SU-DHL-6 (cell line): Measurements from ENCODE around the gene B3GALT6.

ENCODE experiments used
- H2AFZ ChIP-seq: fragments of 200-600 bp; sonication (generic); 2 replicates; pipeline ENCODE4 v1.6.1; 2014; ENCODE audit warnings: low read depth, mild to moderate bottlenecking, moderate library complexity, mixed read lengths, antibody characterized with exemption, low read length; ENCODE audit not compliant: severe bottlenecking
- H3F3A ChIP-seq: fragments of 200-600 bp; shearing (Covaris generic); 2 replicates; pipeline ENCODE4 v1.6.0; 2016; ENCODE audit warnings: antibody characterized with exemption, mild to moderate bottlenecking; ENCODE audit not compliant: insufficient read depth
- H3K27ac ChIP-seq: fragments of 200-600 bp; sonication (generic); 2 replicates; pipeline ENCODE4 v1.5.1; 2016; ENCODE audit warnings: low read depth, mild to moderate bottlenecking, low read length, moderate library complexity, mixed read lengths
- H3K27me3 ChIP-seq: fragments of 200-600 bp; sonication (generic), shearing (Covaris generic); 2 replicates; pipeline ENCODE4 v1.6.0; 2014; ENCODE audit warnings: mild to moderate bottlenecking, low read length
- H3K36me3 ChIP-seq: fragments of 200-600 bp; sonication (generic); 2 replicates; pipeline ENCODE4 v1.6.1; 2014; ENCODE audit warnings: mild to moderate bottlenecking, low read length, mixed read lengths
- H3K4me2 ChIP-seq: fragments of 300-600, 200-600 bp; shearing (Covaris generic), sonication (generic); 2 replicates; pipeline ENCODE4 v1.6.0; 2014; ENCODE audit warnings: low read length, low read depth, mild to moderate bottlenecking; ENCODE audit not compliant: poor library complexity, severe bottlenecking
- H3K4me3 ChIP-seq: fragments of 200-600 bp; sonication (generic); 2 replicates; pipeline ENCODE4 v1.5.1; 2014; ENCODE audit warnings: antibody characterized with exemption, low read length, mild to moderate bottlenecking, mixed read lengths; ENCODE audit not compliant: insufficient read depth, poor library complexity, severe bottlenecking
- H3K79me2 ChIP-seq: fragments of 200-600 bp; sonication (generic); 2 replicates; pipeline ENCODE4 v1.6.1; 2014; ENCODE audit warnings: mild to moderate bottlenecking, low read length, moderate library complexity; ENCODE audit not compliant: insufficient read depth
- H3K9ac ChIP-seq: fragments of 200-600 bp; sonication (generic); 2 replicates; pipeline ENCODE4 v1.7.0; 2014; ENCODE audit warnings: mild to moderate bottlenecking, low read length
- H3K9me2 ChIP-seq: fragments of 200-600 bp; sonication (generic); replicated peaks from 2 replicates; pipeline ENCODE4 v1.6.1; 2014; ENCODE audit warnings: low read length; ENCODE audit not compliant: insufficient read depth
- H3K9me3 ChIP-seq: fragments of 200-600 bp; sonication (generic); 2 replicates; pipeline ENCODE4 v1.6.1; 2014; ENCODE audit warnings: low read length, mixed read lengths; ENCODE audit not compliant: insufficient read depth
- H4K20me1 ChIP-seq: fragments of 200-600 bp; sonication (generic); 2 replicates; pipeline ENCODE4 v1.6.1; 2014; ENCODE audit warnings: low read depth, mild to moderate bottlenecking, antibody characterized with exemption, low read length, moderate library complexity, mixed read lengths
- CTCF ChIP-seq: fragments of 200-600 bp; sonication (generic); IDR thresholded peaks from one replicate; pipeline ENCODE4 v1.5.1; 2017; ENCODE audit warnings: antibody characterized with exemption, mild to moderate bottlenecking, low read length, moderate library complexity; ENCODE audit not compliant: insufficient read depth, poor library complexity, severe bottlenecking
- EZH2phosphoT487 ChIP-seq: fragments of 200-600 bp; sonication (generic), shearing (Covaris generic); conservative IDR thresholded peaks from 2 replicates; pipeline ENCODE4 v1.6.1; 2018; ENCODE audit warnings: mild to moderate bottlenecking, antibody characterized with exemption, low read length, moderate library complexity, mixed read lengths

The B3GALT6 gene

GRCh38 chr1:1183833-1184775 lies 47.9 kb upstream of the B3GALT6 start:
- no peak overlapping the region for H2AFZ ChIP-seq
- H3K9ac ChIP-seq: no peak overlapping the region
- no peak for TF ChIP-seq EZH2phosphoT487
- no peak for TF ChIP-seq CTCF
- H4K20me1 ChIP-seq: no peaks in the 10 kb centered on the region
- no peaks in the 10 kb centered on the region for H3K9me2 ChIP-seq
- H3K4me3 ChIP-seq: no peak overlapping the region
- no peaks in the 10 kb centered on the region for H3K9me3 ChIP-seq
- no peaks in the 10 kb centered on the region for H3K27me3 ChIP-seq
- no peaks in the 10 kb centered on the region for H3K36me3 ChIP-seq
- no peaks in the 10 kb centered on the region for H3F3A ChIP-seq
- no peak overlapping the region for H3K4me2 ChIP-seq
- no peak overlapping the region for H3K27ac ChIP-seq
- H3K79me2 ChIP-seq: no peaks in the 10 kb centered on the region

- Histone ChIP-seq H3K79me2 (no peaks in the 10 kb centered on the region), H4K20me1 (no peaks in the 10 kb centered on the region), H3K27ac (no peak overlapping the region), H3K9ac (no peak overlapping the region), H2AFZ (no peak overlapping the region), H3K27me3 (no peaks in the 10 kb centered on the region), H3K36me3 (no peaks in the 10 kb centered on the region), H3F3A (no peaks in the 10 kb centered on the region), H3K4me3 (no peak overlapping the region), H3K4me2 (no peak overlapping the region), H3K9me3 (no peaks in the 10 kb centered on the region), H3K9me2 (no peaks in the 10 kb centered on the region)
- no peak for TF ChIP-seq CTCF
- TF ChIP-seq EZH2phosphoT487: no peak
Observed at GRCh38 chr1:1185101-1185765, 46.8 kb upstream of the B3GALT6 start.

GRCh38 chr1:1187938-1188337 lies 44.1 kb upstream of the B3GALT6 start:
- H4K20me1 ChIP-seq: no peaks in the 10 kb centered on the region
- H3K9me2 ChIP-seq: no peaks in the 10 kb centered on the region
- H3K27me3 ChIP-seq: no peaks in the 10 kb centered on the region
- H3K79me2 ChIP-seq: no peaks in the 10 kb centered on the region
- H2AFZ ChIP-seq: no peak overlapping the region
- no peaks in the 10 kb centered on the region for H3K9me3 ChIP-seq
- no peak overlapping the region for H3K4me2 ChIP-seq
- H3K27ac ChIP-seq: no peak overlapping the region
- no peaks in the 10 kb centered on the region for H3K36me3 ChIP-seq
- no peak overlapping the region for H3K4me3 ChIP-seq
- H3K9ac ChIP-seq: no peak overlapping the region
- TF ChIP-seq EZH2phosphoT487 (no peak), CTCF (no peak)
- no peaks in the 10 kb centered on the region for H3F3A ChIP-seq
